Endothelial cell of umbilical vein (primary cell): Measurements from ENCODE around the gene CCDC190. TPM values are rescaled to one million over a fixed set of nuclear protein-coding genes. Genes with fewer than 3 reads are reported as not detected.

Experiments used
- BruUV-seq: library from RNA; stranded (reverse); fragments of 400-500 nt; replicated peaks from 2 replicates; lab custom pipeline; 2021; lab: Mats Ljungman, UMichigan
- CTCF ChIA-PET: fragments of 300-600, 350-600 bp; sonication (Branson Sonifier 250); formaldehyde crosslinking; loops from one replicate; lab custom pipeline; 2021; ENCODE audit warnings: antibody characterized with exemption, inconsistent platforms; lab: Charles Lee
- POLR2A ChIA-PET: fragments of 300-600, 350-600 bp; sonication (Branson Sonifier 250); formaldehyde crosslinking; loops from one replicate; lab custom pipeline; 2021; ENCODE audit warnings: antibody characterized with exemption, inconsistent platforms; lab: Charles Lee
- DNase-seq: peaks from one replicate; pipeline ENCODE4 v3.0.0-alpha.2; 2011; ENCODE audit warnings: low read depth, low spot score
- FAIRE-seq: peaks from 2 replicates; lab custom pipeline; 2011; peaks lifted over from hg19 to GRCh38; lab: Jason Lieb, UNC
- H2AFZ ChIP-seq: 2 replicates; pipeline ENCODE4 v1.6.0; 2012; ENCODE audit warnings: low read depth, low read length, control low read depth, inconsistent platforms
- H3K27ac ChIP-seq: 2 replicates; pipeline ENCODE4 v1.5.1; 2011; ENCODE audit warnings: low read depth, mild to moderate bottlenecking, control low read depth, low read length, moderate library complexity; ENCODE audit not compliant: insufficient read depth
- H3K27me3 ChIP-seq, 2 experiments: 2 replicates each; pipeline versions ENCODE4 v1.6.0 to v1.6.1; 2011; ENCODE audit warnings: low read length in 2 of 2, mixed read lengths in 1 of 2; ENCODE audit not compliant: control insufficient read depth in 2 of 2, insufficient read depth in 2 of 2
- H3K36me3 ChIP-seq, 2 experiments: 2 replicates in 1 of 2; 3 replicates in 1 of 2; pipeline ENCODE4 v1.5.1; 2011; ENCODE audit warnings: low read length in 2 of 2, mild to moderate bottlenecking in 1 of 2, moderate library complexity in 1 of 2; ENCODE audit not compliant: control insufficient read depth in 2 of 2, insufficient read depth in 2 of 2; ENCODE audit errors: extremely low read depth in 1 of 2
- H3K4me1 ChIP-seq: 3 replicates; pipeline ENCODE4 v1.5.1; 2011; ENCODE audit warnings: mild to moderate bottlenecking, low read length; ENCODE audit not compliant: control insufficient read depth, insufficient read depth; ENCODE audit errors: extremely low read depth
- H3K4me2 ChIP-seq: 2 replicates; pipeline ENCODE4 v1.6.1; 2011; ENCODE audit warnings: low read length, control low read depth, mixed read lengths; ENCODE audit not compliant: insufficient read depth
- H3K4me3 ChIP-seq, 3 experiments: fragments of 200-600 bp in 1 of 3; sonication (generic), shearing (Covaris generic) in 1 of 3; replicated peaks in 1 of 3; 2 replicates each; pipeline ENCODE4 v1.5.1; 2011 to 2016; ENCODE audit warnings: control low read depth in 3 of 3, low read length in 3 of 3, mild to moderate bottlenecking in 2 of 3, inconsistent platforms in 1 of 3, low read depth in 1 of 3, moderate library complexity in 1 of 3; ENCODE audit not compliant: insufficient read depth in 1 of 3
- H3K79me2 ChIP-seq: 2 replicates; pipeline ENCODE4 v1.6.0; 2012; ENCODE audit warnings: low read length, inconsistent platforms; ENCODE audit not compliant: control insufficient read depth, insufficient read depth
- H3K9ac ChIP-seq: replicated peaks from 2 replicates; pipeline ENCODE3; 2011; ENCODE audit warnings: low read length, control low read depth; ENCODE audit not compliant: insufficient read depth; ENCODE audit errors: extremely low read depth
- H3K9me1 ChIP-seq: replicated peaks from 3 replicates; pipeline ENCODE4 v1.6.0; 2011; ENCODE audit warnings: mild to moderate bottlenecking, low read length; ENCODE audit not compliant: control insufficient read depth, insufficient read depth; ENCODE audit errors: extremely low read depth
- H3K9me3 ChIP-seq: replicated peaks from 2 replicates; pipeline ENCODE4 v1.5.1; 2012; ENCODE audit warnings: low read length, inconsistent platforms; ENCODE audit not compliant: control insufficient read depth, insufficient read depth
- H4K20me1 ChIP-seq: replicated peaks from 2 replicates; pipeline ENCODE3; 2011; ENCODE audit warnings: mild to moderate bottlenecking, low read length; ENCODE audit not compliant: control insufficient read depth, insufficient read depth; ENCODE audit errors: extremely low read depth
- EZH2 ChIP-seq: IDR thresholded peaks from 2 replicates; pipeline ENCODE4 v1.6.1; 2012; ENCODE audit warnings: borderline replicate concordance, low read depth, mild to moderate bottlenecking, moderate library complexity, low read length, inconsistent platforms; ENCODE audit not compliant: severe bottlenecking
- FOS ChIP-seq: IDR thresholded peaks from 2 replicates; pipeline ENCODE4 v1.6.1; 2011; ENCODE audit warnings: mild to moderate bottlenecking, low read length, moderate library complexity, borderline replicate concordance; ENCODE audit not compliant: insufficient read depth
- GATA2 ChIP-seq: IDR thresholded peaks from 2 replicates; pipeline ENCODE4 v1.7.0; 2011; ENCODE audit warnings: low read depth, mild to moderate bottlenecking, moderate library complexity, mixed read lengths, low read length; ENCODE audit not compliant: insufficient read length, insufficient read depth
- JUN ChIP-seq: IDR thresholded peaks from 2 replicates; pipeline ENCODE4 v1.6.1; 2011; ENCODE audit warnings: borderline replicate concordance, low read depth; ENCODE audit not compliant: insufficient read length, insufficient read depth
- MYC ChIP-seq: IDR thresholded peaks from one replicate; pipeline ENCODE4 v1.6.1; 2011; ENCODE audit warnings: mild to moderate bottlenecking, low read depth, low read length
- POLR2A ChIP-seq: IDR thresholded peaks from 2 replicates; pipeline ENCODE4 v1.6.1; 2012; ENCODE audit warnings: low read depth, mild to moderate bottlenecking, control low read depth, low read length
- POLR2AphosphoS5 ChIP-seq: IDR thresholded peaks from 2 replicates; pipeline ENCODE4 v1.6.1; 2012; ENCODE audit warnings: low read depth, mild to moderate bottlenecking, control low read depth, low read length, moderate library complexity; ENCODE audit not compliant: insufficient read depth
- dilution Hi-C: fragments of 300-500 bp; cut with MboI; formaldehyde crosslinking; loops from one replicate; pipeline ENCODE4 v1.15.0; 2019; ENCODE audit warnings: low sequenced_read_pairs; ENCODE audit not compliant: extremely low pct_ligation_motif_present
- intact Hi-C: fragments of 100-400 bp; cut with micrococcal nuclease; formaldehyde crosslinking; loops from one replicate; pipeline ENCODE4 v1.10.0; 2022
- polyA plus RNA-seq, 4 experiments: library from polyadenylated mRNA; depleted of rRNA in 3 of 4; stranded (reverse) in 3 of 4; unstranded in 1 of 4; fragments of >200 nt; gene quantifications; 2 replicates each; pipeline versions ENCODE4 v1.2.1 to v1.2.3, GENCODE V29; 2011 to 2012; ENCODE audit warnings: missing spikeins in 1 of 4
- total RNA-seq: library from RNA; stranded (reverse); gene quantifications from 2 replicates; pipeline ENCODE4 v1.2.3, GENCODE V29; 2021
- TF ChIP-seq, protein P1 (sequence below): IDR thresholded peaks from 2 replicates; pipeline ENCODE4 v1.6.1; 2011; ENCODE audit not compliant: insufficient read depth, insufficient read length
- TF ChIP-seq, protein P2 (sequence below), 2 donors: IDR thresholded peaks; 1 replicate in 1 of 2; 2 replicates in 1 of 2; pipeline ENCODE4 v1.5.1; 2011; ENCODE audit warnings: low read length in 2 of 2, mild to moderate bottlenecking in 2 of 2, moderate library complexity in 2 of 2, control low read depth in 1 of 2, inconsistent platforms in 1 of 2, low read depth in 1 of 2; ENCODE audit not compliant: insufficient read depth in 1 of 2; ENCODE audit errors: extremely low read depth in 1 of 2

The CCDC190 gene
- total and polyA plus RNA-seq, 2 donors (not counting 3 experiments of a cell fraction or from before 2014, with no cell fraction given), result 3.7 to 9.0 TPM

DNA sequence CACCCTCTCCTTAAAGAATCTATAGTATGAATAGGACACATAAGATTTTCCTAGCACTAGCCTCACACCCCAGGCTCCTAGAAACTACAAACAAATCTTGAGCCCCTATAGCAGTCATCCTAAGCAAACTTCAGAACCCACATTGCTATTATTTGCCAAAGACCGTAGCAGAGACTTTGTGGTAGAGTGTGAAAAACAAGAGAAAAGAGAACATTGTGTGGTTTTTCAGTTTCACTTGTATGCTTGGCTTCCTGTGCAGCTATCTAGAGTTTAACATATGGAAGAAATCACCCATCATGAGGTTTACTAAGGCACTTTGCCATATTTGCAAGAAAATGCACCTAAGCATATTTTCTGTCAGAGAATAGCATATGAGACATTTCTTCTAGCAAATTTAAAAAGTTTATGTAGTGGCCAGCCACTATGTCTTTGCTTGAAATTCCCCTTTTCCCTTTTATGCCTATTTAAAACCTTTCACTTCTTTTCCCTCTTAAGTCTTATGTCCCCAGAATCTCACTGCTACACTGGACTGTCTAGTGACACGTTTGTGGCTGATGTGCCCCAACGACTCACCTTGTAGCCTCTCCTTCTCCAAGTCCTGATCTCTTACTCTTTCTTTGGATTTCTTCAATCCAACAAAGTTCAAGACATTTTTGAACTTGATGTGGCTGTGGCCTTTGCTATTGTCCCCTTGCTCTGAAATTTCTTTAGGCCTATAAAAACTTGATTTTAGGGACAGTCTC, 25.6 kb downstream of the CCDC190 start:
- FAIRE-seq, result no peak
- BruUV-seq, result no TSS peak
- POLR2A ChIA-PET, result no interaction called here

DNA sequence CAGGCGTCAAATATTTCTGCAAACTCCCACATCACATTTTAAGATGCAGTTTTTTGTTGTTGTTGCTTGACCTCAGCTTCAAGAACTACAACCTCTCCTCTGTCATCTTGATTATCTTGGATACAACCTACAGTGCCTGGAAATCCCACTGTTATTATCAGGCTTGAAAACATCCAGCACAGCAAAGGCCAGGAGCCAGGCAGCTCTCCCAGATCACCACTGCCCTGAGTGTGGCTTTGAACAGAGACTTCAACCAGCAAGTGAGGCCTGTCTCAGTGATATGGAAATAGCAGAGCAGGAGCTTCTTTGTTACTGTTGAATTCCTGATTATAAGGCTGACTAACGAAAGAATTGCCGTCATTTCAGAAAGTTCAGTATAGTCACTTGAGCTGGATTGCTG, 28.5 kb downstream of the CCDC190 start:
- Histone ChIP-seq H3K4me1 (no peaks in the 10 kb centered on the region), H3K9ac (no peak overlapping the region), H3K9me1 (no peaks in the 10 kb centered on the region), H3K4me3 (no peak overlapping the region), H2AFZ (no peak overlapping the region), H4K20me1 (no peaks in the 10 kb centered on the region), H3K27ac (no peak overlapping the region), H3K36me3 (no peaks in the 10 kb centered on the region), H3K79me2 (no peaks in the 10 kb centered on the region), H3K4me2 (no peak overlapping the region), H3K9me3 (no peaks in the 10 kb centered on the region), H3K27me3 (no peaks in the 10 kb centered on the region)
- POLR2A ChIA-PET, result no interaction called here
- intact Hi-C loops, result no loop called here
- no peak for TF ChIP-seq JUN
- no peak for TF ChIP-seq MYC
- TF ChIP-seq FOS, result no peak
- TF ChIP-seq POLR2AphosphoS5, result no peak
- TF ChIP-seq, protein P1, sequence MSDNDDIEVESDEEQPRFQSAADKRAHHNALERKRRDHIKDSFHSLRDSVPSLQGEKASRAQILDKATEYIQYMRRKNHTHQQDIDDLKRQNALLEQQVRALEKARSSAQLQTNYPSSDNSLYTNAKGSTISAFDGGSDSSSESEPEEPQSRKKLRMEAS, result no peak
- TF ChIP-seq, protein P2, sequence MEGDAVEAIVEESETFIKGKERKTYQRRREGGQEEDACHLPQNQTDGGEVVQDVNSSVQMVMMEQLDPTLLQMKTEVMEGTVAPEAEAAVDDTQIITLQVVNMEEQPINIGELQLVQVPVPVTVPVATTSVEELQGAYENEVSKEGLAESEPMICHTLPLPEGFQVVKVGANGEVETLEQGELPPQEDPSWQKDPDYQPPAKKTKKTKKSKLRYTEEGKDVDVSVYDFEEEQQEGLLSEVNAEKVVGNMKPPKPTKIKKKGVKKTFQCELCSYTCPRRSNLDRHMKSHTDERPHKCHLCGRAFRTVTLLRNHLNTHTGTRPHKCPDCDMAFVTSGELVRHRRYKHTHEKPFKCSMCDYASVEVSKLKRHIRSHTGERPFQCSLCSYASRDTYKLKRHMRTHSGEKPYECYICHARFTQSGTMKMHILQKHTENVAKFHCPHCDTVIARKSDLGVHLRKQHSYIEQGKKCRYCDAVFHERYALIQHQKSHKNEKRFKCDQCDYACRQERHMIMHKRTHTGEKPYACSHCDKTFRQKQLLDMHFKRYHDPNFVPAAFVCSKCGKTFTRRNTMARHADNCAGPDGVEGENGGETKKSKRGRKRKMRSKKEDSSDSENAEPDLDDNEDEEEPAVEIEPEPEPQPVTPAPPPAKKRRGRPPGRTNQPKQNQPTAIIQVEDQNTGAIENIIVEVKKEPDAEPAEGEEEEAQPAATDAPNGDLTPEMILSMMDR (IDR thresholded peaks at IDR 0.05; ENCODE audit: extremely low read depth in 1 of 2, insufficient read depth in 1 of 2, low read depth in 1 of 2, low read length in 2 of 2), result no peak
- no peak for TF ChIP-seq POLR2A
- no peak for TF ChIP-seq EZH2
- TF ChIP-seq GATA2, result no peak
- dilution Hi-C loops, result no loop called here
- no TSS peak for BruUV-seq
- DNase-seq (no peak), FAIRE-seq (no peak)
- CTCF ChIA-PET, result no interaction called here

More for the DNA sequence above, 25.6 kb downstream of the CCDC190 start:
- H3K9me3 ChIP-seq, result no peaks in the 10 kb centered on the region
- no peaks in the 10 kb centered on the region for H3K4me1 ChIP-seq
- no peak overlapping the region for H3K9ac ChIP-seq
- H3K79me2 ChIP-seq, result no peaks in the 10 kb centered on the region
- intact Hi-C loops (no loop called here), dilution Hi-C loops (no loop called here)
- CTCF ChIA-PET, result no interaction called here
- H3K36me3 ChIP-seq, result no peaks in the 10 kb centered on the region
- no peak overlapping the region for H2AFZ ChIP-seq
- H3K4me2 ChIP-seq, result no peak overlapping the region
- no peak for TF ChIP-seq POLR2AphosphoS5
- no peak for DNase-seq
- no peak overlapping the region for H3K27ac ChIP-seq
- no peak overlapping the region for H3K4me3 ChIP-seq
- no peaks in the 10 kb centered on the region for H3K27me3 ChIP-seq
- H3K9me1 ChIP-seq, result no peaks in the 10 kb centered on the region
- no peaks in the 10 kb centered on the region for H4K20me1 ChIP-seq
